Adipocyte (in vitro differentiated cells): ENCODE data around the gene LRRN4CL.

ENCODE experiments used
- DNase-seq: peaks from one replicate; pipeline ENCODE4 v3.0.0-alpha.2; 2015; ENCODE audit warnings: low read depth
- H3K27me3 ChIP-seq: replicated peaks from 2 replicates; pipeline ENCODE4 v1.7.0; 2013; ENCODE audit warnings: mild to moderate bottlenecking, low read length, moderate library complexity; ENCODE audit not compliant: control insufficient read depth, insufficient read depth
- H3K36me3 ChIP-seq: 2 replicates; pipeline ENCODE4 v1.7.0; 2013; ENCODE audit warnings: low read length, mild to moderate bottlenecking, moderate library complexity; ENCODE audit not compliant: control insufficient read depth, insufficient read depth, severe bottlenecking
- H3K4me1 ChIP-seq: 2 replicates; pipeline ENCODE4 v1.7.0; 2013; ENCODE audit warnings: mild to moderate bottlenecking, low read length, moderate library complexity; ENCODE audit not compliant: control insufficient read depth, insufficient read depth
- H3K4me3 ChIP-seq: 2 replicates; pipeline ENCODE4 v1.7.0; 2013; ENCODE audit warnings: mild to moderate bottlenecking, low read length, moderate library complexity
- H3K9ac ChIP-seq: 2 replicates; pipeline ENCODE4 v1.7.0; 2013; ENCODE audit warnings: mild to moderate bottlenecking, low read length, moderate library complexity
- H3K9me3 ChIP-seq: 2 replicates; pipeline ENCODE4 v1.7.0; 2013; ENCODE audit warnings: mild to moderate bottlenecking, low read length, moderate library complexity; ENCODE audit not compliant: control insufficient read depth

LRRN4CL gene

DNA sequence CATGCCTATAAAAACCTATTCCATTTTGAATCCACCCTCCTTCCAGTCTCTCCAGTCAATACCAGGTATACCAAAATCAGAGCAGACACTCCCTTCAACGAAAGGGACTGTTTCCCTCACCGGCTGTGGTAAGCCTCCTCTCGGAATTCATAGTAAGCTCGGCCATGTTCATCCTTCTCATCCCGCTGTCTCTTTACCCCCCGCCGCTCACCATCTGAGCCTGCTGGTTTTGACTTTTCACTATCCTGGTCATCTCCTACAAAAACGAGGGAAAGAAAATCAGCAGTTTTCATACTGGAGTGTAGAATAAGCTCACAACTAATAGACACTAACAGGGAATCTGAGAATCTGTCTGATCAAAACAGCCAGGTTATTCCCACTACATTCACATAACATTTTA is 34.8 kb upstream of the LRRN4CL start:
- Histone ChIP-seq H3K9ac (peak overlapping the region; percentile 99), H3K27me3 (no peaks in the 10 kb centered on the region), H3K4me1 (peaks cover 30% of the 10 kb centered on the region), H3K9me3 (no peaks in the 10 kb centered on the region), H3K36me3 (peaks cover 50% of the 10 kb centered on the region), H3K4me3 (peak overlapping the region; percentile 95)
- no peak for DNase-seq

DNA sequence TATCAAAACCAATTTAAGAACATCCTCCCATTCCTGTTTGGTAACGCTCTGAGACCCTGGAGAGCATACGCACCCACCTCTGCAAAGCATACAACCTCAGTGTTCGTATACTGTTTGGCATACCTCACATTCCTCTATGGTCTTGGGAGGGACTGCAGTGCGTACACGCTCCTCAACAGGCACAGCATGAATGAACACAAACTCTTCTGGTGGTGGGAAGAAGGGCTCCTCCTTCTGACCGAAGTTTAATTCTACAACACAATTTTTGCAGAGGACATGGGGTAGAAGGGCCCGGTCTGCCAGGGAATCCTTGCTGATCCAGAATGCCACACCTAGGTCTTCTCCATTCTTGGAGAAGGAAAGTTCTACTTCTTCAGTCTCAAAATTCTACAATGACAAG is 32.7 kb upstream of the LRRN4CL start:
- Histone ChIP-seq H3K9me3 (no peaks in the 10 kb centered on the region), H3K4me1 (peaks cover 34% of the 10 kb centered on the region), H3K27me3 (no peaks in the 10 kb centered on the region), H3K9ac (peak overlapping the region; percentile 22), H3K4me3 (no peak overlapping the region), H3K36me3 (peaks cover 72% of the 10 kb centered on the region)
- DNase-seq, result no peak

GRCh38 chr11:62719302-62719978 is 30.1 kb upstream of the LRRN4CL start:
- Histone ChIP-seq H3K4me3 (peak overlapping the region; percentile 28), H3K36me3 (peaks cover 96% of the 10 kb centered on the region), H3K9ac (peak overlapping the region; percentile 53), H3K4me1 (peaks cover 39% of the 10 kb centered on the region), H3K27me3 (no peaks in the 10 kb centered on the region), H3K9me3 (no peaks in the 10 kb centered on the region)
- DNase-seq, result no peak

GRCh38 chr11:62716816-62717215 is 27.5 kb upstream of the LRRN4CL start:
- DNase-seq, result no peak
- Histone ChIP-seq H3K4me3 (no peak overlapping the region), H3K36me3 (peaks cover 95% of the 10 kb centered on the region), H3K27me3 (no peaks in the 10 kb centered on the region), H3K9ac (no peak overlapping the region), H3K4me1 (peaks cover 43% of the 10 kb centered on the region), H3K9me3 (no peaks in the 10 kb centered on the region)

DNA sequence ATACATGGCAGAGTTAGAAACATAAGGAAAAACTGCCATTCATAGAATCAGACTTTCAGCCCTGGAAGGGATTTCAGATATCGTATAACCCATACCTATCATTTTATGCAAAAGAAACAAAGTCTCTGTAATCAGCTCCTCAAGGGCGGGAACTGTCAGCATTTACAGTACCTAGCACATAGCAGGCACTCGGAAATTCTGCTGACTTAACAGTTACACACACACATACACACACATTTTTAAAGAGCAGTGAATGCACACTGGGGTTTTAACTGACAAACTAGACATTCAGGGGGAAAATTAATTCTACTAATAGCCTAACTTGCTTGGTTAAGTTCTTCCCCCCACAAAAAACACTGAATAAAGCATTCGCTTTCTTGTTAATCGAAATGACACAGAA is 26.9 kb upstream of the LRRN4CL start:
- peaks cover 95% of the 10 kb centered on the region for H3K36me3 ChIP-seq
- H3K4me1 ChIP-seq, result peaks cover 41% of the 10 kb centered on the region
- no peak for DNase-seq
- no peaks in the 10 kb centered on the region for H3K27me3 ChIP-seq
- no peaks in the 10 kb centered on the region for H3K9me3 ChIP-seq
- H3K9ac ChIP-seq, result peak overlapping the region; percentile 21
- H3K4me3 ChIP-seq, result no peak overlapping the region

DNA sequence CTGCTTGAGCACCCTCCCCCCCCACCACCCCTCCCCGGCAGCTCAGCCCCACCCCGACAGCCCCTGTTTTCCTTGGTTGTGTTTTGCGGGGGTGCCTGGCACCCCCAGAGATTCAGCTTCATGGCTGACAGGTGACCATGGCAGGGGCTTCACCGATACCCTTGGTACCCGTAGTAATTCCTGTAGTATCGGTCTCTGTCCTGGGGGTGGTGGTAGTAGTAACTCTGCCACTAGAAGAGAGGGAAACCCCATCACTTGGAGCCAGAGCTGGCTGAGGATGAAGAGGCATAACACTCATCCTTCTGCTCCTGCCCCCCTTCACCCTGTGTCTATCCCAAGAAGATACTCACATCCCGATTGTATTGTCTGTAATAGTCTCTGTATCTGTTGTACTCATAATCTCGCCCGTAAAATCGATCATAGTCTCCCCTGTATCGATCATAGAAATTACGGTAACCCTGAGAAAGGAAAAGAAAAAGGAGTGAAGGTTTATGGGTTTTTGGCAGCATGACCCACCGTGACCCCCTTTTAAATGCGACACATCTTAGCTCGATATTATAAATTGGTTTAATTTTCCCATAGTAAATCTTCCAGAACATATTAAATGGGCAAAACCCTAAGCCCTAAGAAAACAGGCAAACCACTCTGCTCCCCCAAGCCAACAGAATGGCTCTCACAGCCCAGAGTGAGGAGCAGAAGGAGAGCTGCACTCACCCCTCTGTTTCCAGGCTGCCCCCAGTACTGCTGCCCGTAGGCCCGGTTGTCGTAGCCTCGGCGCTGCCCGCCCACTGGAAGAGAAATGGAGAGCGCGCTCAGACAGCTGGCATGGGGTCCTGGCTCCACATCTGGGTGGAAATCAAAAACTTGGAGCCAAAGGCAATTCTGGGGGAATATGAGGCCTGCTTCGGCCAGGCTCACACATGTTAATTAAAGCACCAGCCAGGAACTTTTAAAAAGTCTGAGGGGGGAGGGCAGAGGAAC is 26.1 kb upstream of the LRRN4CL start:
- DNase-seq, result no peak
- H3K27me3 ChIP-seq, result no peaks in the 10 kb centered on the region
- peaks cover 43% of the 10 kb centered on the region for H3K4me1 ChIP-seq
- peaks cover 94% of the 10 kb centered on the region for H3K36me3 ChIP-seq
- H3K9ac ChIP-seq, result peak overlapping the region; percentile 21
- no peaks in the 10 kb centered on the region for H3K9me3 ChIP-seq
- no peak overlapping the region for H3K4me3 ChIP-seq

DNA sequence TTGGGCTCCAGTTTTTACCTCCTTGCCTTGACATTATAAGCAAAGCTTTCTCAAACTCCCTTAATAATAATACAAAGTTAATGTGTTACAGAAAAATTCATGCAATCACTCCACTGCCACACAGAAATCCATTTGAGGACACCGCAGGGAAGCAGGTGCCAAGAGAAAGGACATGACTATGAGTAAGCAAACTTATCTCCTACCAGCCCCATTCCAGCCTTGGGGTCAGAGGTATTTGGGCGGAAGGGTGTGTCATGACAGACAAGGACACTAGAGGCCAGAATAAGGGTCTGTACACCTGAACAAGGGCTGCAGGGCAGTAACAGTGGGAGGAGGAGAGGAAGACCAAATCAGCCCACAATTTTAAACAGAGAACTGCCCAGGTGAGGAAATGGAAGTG is 24.0 kb upstream of the LRRN4CL start:
- no peaks in the 10 kb centered on the region for H3K27me3 ChIP-seq
- DNase-seq, result no peak

GRCh38 chr11:62712861-62713260 is 23.5 kb upstream of the LRRN4CL start:
- H3K9ac ChIP-seq, result peak overlapping the region; percentile 14
- no peak for DNase-seq
- H3K4me3 ChIP-seq, result no peak overlapping the region
- H3K27me3 ChIP-seq, result no peaks in the 10 kb centered on the region
- H3K36me3 ChIP-seq, result peaks cover 72% of the 10 kb centered on the region
- peaks cover 47% of the 10 kb centered on the region for H3K4me1 ChIP-seq
- no peaks in the 10 kb centered on the region for H3K9me3 ChIP-seq

More for the DNA sequence above, 24.0 kb upstream of the LRRN4CL start:
- peak overlapping the region; percentile 14 for H3K9ac ChIP-seq
- H3K9me3 ChIP-seq, result no peaks in the 10 kb centered on the region
- H3K4me3 ChIP-seq, result no peak overlapping the region
- peaks cover 47% of the 10 kb centered on the region for H3K4me1 ChIP-seq
- H3K36me3 ChIP-seq, result peaks cover 77% of the 10 kb centered on the region

- Histone ChIP-seq H3K27me3 (no peaks in the 10 kb centered on the region), H3K36me3 (peaks cover 67% of the 10 kb centered on the region), H3K9ac (peak overlapping the region; percentile 14), H3K4me1 (peaks cover 47% of the 10 kb centered on the region), H3K4me3 (no peak overlapping the region), H3K9me3 (no peaks in the 10 kb centered on the region)
- no peak for DNase-seq
Measured at GRCh38 chr11:62712276-62712812, 23.0 kb upstream of the LRRN4CL start.

DNA sequence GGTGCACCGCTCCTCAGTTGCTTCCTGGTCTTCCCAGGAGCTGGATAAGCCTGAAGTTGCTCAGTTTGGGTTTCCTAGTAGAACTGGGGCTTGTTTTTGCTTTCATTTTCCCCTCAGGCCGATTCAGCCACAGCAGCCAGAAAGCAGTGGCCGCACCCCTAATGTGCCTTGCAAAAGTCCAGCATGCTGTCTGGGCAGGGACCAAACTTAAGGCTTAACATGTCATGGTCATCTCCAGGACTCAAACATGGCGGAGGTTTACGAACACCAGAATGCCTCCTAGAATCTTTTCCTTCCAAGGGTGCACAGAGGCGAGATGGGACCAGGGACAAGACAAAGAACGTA is 20.6 kb upstream of the LRRN4CL start:
- peak overlapping the region; percentile 79 for H3K4me3 ChIP-seq
- DNase-seq, result peak; percentile 39
- H3K9ac ChIP-seq, result peak overlapping the region; percentile 98
- H3K36me3 ChIP-seq, result peaks cover 46% of the 10 kb centered on the region
- H3K4me1 ChIP-seq, result peaks cover 58% of the 10 kb centered on the region
- no peaks in the 10 kb centered on the region for H3K27me3 ChIP-seq
- no peaks in the 10 kb centered on the region for H3K9me3 ChIP-seq
